GM06990 (cell line): ENCODE data around the gene ENPP7.

ENCODE experiments used
- DNase-seq: peaks from one replicate; pipeline ENCODE4 v3.0.0-alpha.2; 2011; ENCODE audit not compliant: insufficient read length; ENCODE audit errors: extremely low read depth
- H3K27me3 ChIP-seq: replicated peaks from 2 replicates; pipeline ENCODE4 v1.6.0; 2011; ENCODE audit warnings: low read length; ENCODE audit not compliant: control insufficient read depth, insufficient read depth
- H3K36me3 ChIP-seq: 2 replicates; pipeline ENCODE4 v1.5.1; 2011; ENCODE audit warnings: low read length; ENCODE audit not compliant: control insufficient read depth, insufficient read depth
- H3K4me3 ChIP-seq: replicated peaks from 2 replicates; pipeline ENCODE4 v1.5.1; 2011; ENCODE audit warnings: low read depth, mild to moderate bottlenecking, control low read depth, low read length
- CTCF ChIP-seq: IDR thresholded peaks from 2 replicates; pipeline ENCODE4 v1.5.1; 2011; ENCODE audit warnings: low read length, control low read depth, mild to moderate bottlenecking, inconsistent platforms; ENCODE audit not compliant: insufficient read depth, poor library complexity, severe bottlenecking

The ENPP7 gene

GRCh38 chr17:79742589-79742918, 11.8 kb downstream of the ENPP7 start:
- no peak for DNase-seq
- Histone ChIP-seq H3K36me3 (no peaks in the 10 kb centered on the region), H3K27me3 (no peaks in the 10 kb centered on the region; the same call in 1 of the 2 replicates), H3K4me3 (no peak overlapping the region)
- TF ChIP-seq CTCF, result no peak

- TF ChIP-seq CTCF, result no peak
- no peaks in the 10 kb centered on the region; the same call in 1 of the 2 replicates for H3K27me3 ChIP-seq
- H3K4me3 ChIP-seq, result no peak overlapping the region
- no peaks in the 10 kb centered on the region for H3K36me3 ChIP-seq
- no peak for DNase-seq
Observed at GRCh38 chr17:79742951-79743476, 12.3 kb downstream of the ENPP7 start.

GRCh38 chr17:79743614-79744013, 12.9 kb downstream of the ENPP7 start:
- TF ChIP-seq CTCF, result no peak
- H3K36me3 ChIP-seq, result no peaks in the 10 kb centered on the region

GRCh38 chr17:79745641-79746105, 14.9 kb downstream of the ENPP7 start:
- Histone ChIP-seq H3K4me3 (no peak overlapping the region), H3K27me3 (no peaks in the 10 kb centered on the region; the same call in 1 of the 2 replicates), H3K36me3 (no peaks in the 10 kb centered on the region)
- TF ChIP-seq CTCF, result no peak
- no peak for DNase-seq

More at GRCh38 chr17:79743614-79744013, 12.9 kb downstream of the ENPP7 start:
- Histone ChIP-seq H3K27me3 (no peaks in the 10 kb centered on the region; the same call in 1 of the 2 replicates), H3K4me3 (no peak overlapping the region)
- DNase-seq, result no peak

GRCh38 chr17:79746889-79747507, 16.3 kb downstream of the ENPP7 start:
- no peak for TF ChIP-seq CTCF
- no peak for DNase-seq
- Histone ChIP-seq H3K4me3 (no peak overlapping the region), H3K27me3 (no peaks in the 10 kb centered on the region; the same call in 1 of the 2 replicates), H3K36me3 (no peaks in the 10 kb centered on the region)
